Panc1 (cell line): ENCODE data around the gene HSPA4. TPM values are rescaled to one million over a fixed set of nuclear protein-coding genes. Genes with fewer than 3 reads are reported as not detected.

Experiments
- ATAC-seq: fragments of 200-7000 bp; cut with Tn5 transposase; 2 replicates; pipeline ENCODE4 v1.9.1; 2020; ENCODE audit warnings: mild to moderate bottlenecking, moderate library complexity
- BruUV-seq: library from RNA; stranded (reverse); fragments of 400-500 nt; replicated peaks from 2 replicates; lab custom pipeline; 2021; lab: Mats Ljungman, UMichigan
- CTCF ChIA-PET: fragments of 300-600 bp; sonication (Branson Sonifier 250); formaldehyde crosslinking; loops from one replicate; lab custom pipeline; 2022; ENCODE audit warnings: antibody characterized with exemption; lab: Charles Lee
- POLR2A ChIA-PET: fragments of 300-600 bp; sonication (Branson Sonifier 250); formaldehyde crosslinking; loops from one replicate; lab custom pipeline; 2022; ENCODE audit warnings: antibody characterized with exemption; lab: Charles Lee
- DNase-seq: peaks from one replicate; pipeline ENCODE4 v3.0.0-alpha.2; 2010; ENCODE audit warnings: low read depth, low spot score
- H3K27ac ChIP-seq: 2 replicates; pipeline ENCODE4 v1.5.1; 2011; ENCODE audit warnings: mild to moderate bottlenecking, low read length, inconsistent platforms
- H3K27me3 ChIP-seq: fragments of 200-500 bp; sonication (Bioruptor generic); 2 replicates; pipeline ENCODE4 v1.6.0; 2014; ENCODE audit warnings: low read length, inconsistent platforms; ENCODE audit not compliant: control insufficient read depth, insufficient read depth
- H3K36me3 ChIP-seq: fragments of 200-500 bp; sonication (Bioruptor generic); 2 replicates; pipeline ENCODE4 v1.5.1; 2014; ENCODE audit warnings: inconsistent platforms, mild to moderate bottlenecking, low read length, moderate library complexity; ENCODE audit not compliant: control insufficient read depth, insufficient read depth
- H3K4me1 ChIP-seq: 2 replicates; pipeline ENCODE4 v1.5.1; 2011; ENCODE audit warnings: inconsistent platforms, mild to moderate bottlenecking, low read length, moderate library complexity; ENCODE audit not compliant: control insufficient read depth, insufficient read depth
- H3K4me3 ChIP-seq, 2 experiments: 2 replicates each; pipeline ENCODE4 v1.5.1; 2011 to 2012; ENCODE audit warnings: low read depth in 2 of 2, low read length in 2 of 2, mild to moderate bottlenecking in 2 of 2, inconsistent platforms in 1 of 2, moderate library complexity in 1 of 2
- H3K9me3 ChIP-seq: fragments of 200-500 bp; sonication (Bioruptor generic); 2 replicates; pipeline ENCODE4 v1.5.1; 2014; ENCODE audit warnings: low read depth, mild to moderate bottlenecking, inconsistent platforms, low read length, moderate library complexity; ENCODE audit not compliant: control insufficient read depth, insufficient read depth
- CTCF ChIP-seq: fragments of 450-650 bp; IDR thresholded peaks from 2 replicates; pipeline ENCODE4 v1.5.1; 2017; ENCODE audit warnings: mild to moderate bottlenecking
- POLR2AphosphoS5 ChIP-seq: IDR thresholded peaks from 2 replicates; pipeline ENCODE4 v1.6.1; 2012; ENCODE audit warnings: mild to moderate bottlenecking, low read depth, low read length, moderate library complexity
- REST ChIP-seq, 2 experiments: IDR thresholded peaks; 2 replicates each; pipeline ENCODE4 v1.6.1; 2011 to 2012; ENCODE audit warnings: low read depth in 2 of 2, control low read depth in 1 of 2, low read length in 1 of 2, mild to moderate bottlenecking in 1 of 2, moderate library complexity in 1 of 2; ENCODE audit not compliant: insufficient read depth in 1 of 2
- SIN3A ChIP-seq: IDR thresholded peaks from 2 replicates; pipeline ENCODE4 v1.6.1; 2012; ENCODE audit warnings: low read depth, mild to moderate bottlenecking, low read length, moderate library complexity, borderline replicate concordance; ENCODE audit not compliant: insufficient read depth
- TCF7L2 ChIP-seq: IDR thresholded peaks from 2 replicates; pipeline ENCODE4 v1.6.1; 2011; ENCODE audit warnings: mild to moderate bottlenecking, low read depth, low read length, inconsistent platforms
- in situ Hi-C: cut with HindIII; loops from 2 replicates; pipeline ENCODE4 v1.10.0; 2016; ENCODE audit warnings: low sequenced_read_pairs, low pct_unique_long_range_greater_than_20kb
- intact Hi-C: fragments of 100-400 bp; cut with micrococcal nuclease; formaldehyde crosslinking; loops from one replicate; pipeline ENCODE4 v1.10.0; 2022; ENCODE audit not compliant: unreplicated experiment
- total RNA-seq: library from RNA; stranded (reverse); gene quantifications from one replicate; pipeline ENCODE4 v1.2.1, GENCODE V29; 2021; ENCODE audit not compliant: unreplicated experiment

HSPA4 gene
- total RNA-seq, 1 experiment from 2014 or later, result 247 TPM

- Histone ChIP-seq H3K36me3 (peaks cover 7% of the 10 kb centered on the region; the same call in 1 of the 2 replicates), H3K27ac (no peak overlapping the region), H3K9me3 (no peaks in the 10 kb centered on the region), H3K27me3 (no peaks in the 10 kb centered on the region), H3K4me1 (no peaks in the 10 kb centered on the region), H3K4me3 (no peak overlapping the region)
- intact Hi-C loops, result no loop called here
- ATAC-seq (no peak), DNase-seq (no peak)
- ChIA-PET POLR2A (no interaction called here), CTCF (no interaction called here)
- in situ Hi-C loops, result no loop called here
- BruUV-seq, result no TSS peak
- TF ChIP-seq REST (IDR thresholded peaks at IDR 0.05; ENCODE audit: insufficient read depth in 1 of 2, low read depth in 2 of 2, low read length in 1 of 2) (no peak), CTCF (no peak), POLR2AphosphoS5 (no peak), SIN3A (no peak), TCF7L2 (no peak)
Observed at GRCh38 chr5:133082128-133082527, 30.3 kb downstream of the HSPA4 start.

- BruUV-seq, result no TSS peak
- peaks cover 22% of the 10 kb centered on the region for H3K36me3 ChIP-seq
Observed at GRCh38 chr5:133083901-133084300, 32.1 kb downstream of the HSPA4 start.

More at GRCh38 chr5:133083901-133084300, 32.1 kb downstream of the HSPA4 start:
- H3K27ac ChIP-seq, result no peak overlapping the region
- no peaks in the 10 kb centered on the region for H3K9me3 ChIP-seq
- no peak overlapping the region for H3K4me3 ChIP-seq
- TF ChIP-seq CTCF, result no peak
- no peak for TF ChIP-seq SIN3A
- no peak for TF ChIP-seq POLR2AphosphoS5
- no peak for TF ChIP-seq TCF7L2
- TF ChIP-seq REST (IDR thresholded peaks at IDR 0.05; ENCODE audit: insufficient read depth in 1 of 2, low read depth in 2 of 2, low read length in 1 of 2), result no peak
- intact Hi-C loops, result no loop called here
- H3K4me1 ChIP-seq, result no peaks in the 10 kb centered on the region
- in situ Hi-C loops, result no loop called here
- ChIA-PET CTCF (no interaction called here), POLR2A (no interaction called here)
- H3K27me3 ChIP-seq, result no peaks in the 10 kb centered on the region
- ATAC-seq, result no peak
- DNase-seq, result no peak
